ENCODE results near the gene RTN4R. TPM values are rescaled to one million over a fixed set of nuclear protein-coding genes. Genes with fewer than 3 reads are reported as not detected.

Gene RTN4R
- polyA plus RNA-seq, 1 of the 3 experiments (the other 2 are of a cell fraction): 0.23 TPM

DNA sequence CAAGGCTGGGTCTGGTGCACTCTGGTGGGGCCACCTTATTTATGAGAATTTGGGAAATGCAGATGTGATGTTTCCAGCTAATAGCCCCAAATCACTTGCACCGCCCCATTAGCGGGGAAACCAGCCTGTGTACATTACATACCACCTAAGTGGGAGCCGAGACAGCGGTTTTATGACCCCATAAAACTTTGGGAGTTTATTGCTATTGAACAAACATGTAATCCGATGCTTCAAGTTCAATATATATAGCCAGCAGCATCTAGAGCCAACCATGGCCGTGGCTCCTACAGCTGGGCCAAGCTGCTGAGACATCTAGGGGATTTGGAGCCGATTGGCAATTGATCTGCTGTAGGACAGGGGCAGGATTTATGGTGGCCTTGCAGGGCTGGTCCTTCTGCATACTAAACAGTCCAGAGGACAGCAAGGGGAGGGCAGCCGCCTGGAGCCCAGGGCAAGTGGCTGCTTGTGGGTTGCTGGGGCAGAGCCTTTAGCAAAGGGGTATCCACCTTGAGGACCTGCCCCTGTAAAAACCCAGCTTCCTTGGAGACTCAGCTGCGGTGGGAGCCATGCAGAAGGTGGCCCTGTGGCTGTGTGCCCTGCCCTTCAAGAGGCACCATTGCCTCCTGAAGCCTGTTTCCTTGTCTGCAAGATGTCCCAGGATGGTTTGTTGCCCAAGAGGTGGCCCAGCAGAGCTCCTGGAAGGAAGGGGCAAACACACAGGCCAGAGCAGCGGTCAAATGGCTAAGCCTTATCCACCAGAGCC lies 69.4 kb downstream of the RTN4R start:
- H3K9me3 ChIP-seq: no peaks in the 10 kb centered on the region

More for the DNA sequence above, 69.4 kb downstream of the RTN4R start:
- CTCF ChIA-PET: no interaction called here
- 32% methylated on average over 8 of the region's 10 CpGs for WGBS (ENCODE audit: low lambda C conversion rate)
- no peak for DNase-seq
- Histone ChIP-seq H3K4me1 (ENCODE audit: control insufficient read depth in 1 of 2, insufficient read depth in 2 of 2, low read depth in 1 of 2, low read length in 1 of 2) (peaks cover 0 to 9% of the 10 kb centered on the region in 2 experiments; a peak in 1 of 4 replicates), H3K36me3 (replicated peaks in 1 of 2; ENCODE audit: control insufficient read depth in 1 of 2, insufficient read depth in 2 of 2, low read length in 1 of 2) (no peaks in the 10 kb centered on the region), H3K27ac (ENCODE audit: low read depth in 2 of 2, low read length in 1 of 2) (no peak overlapping the region), H3K4me3 (ENCODE audit: low read depth in 2 of 2, low read length in 1 of 2) (no peak overlapping the region), H3K9me2 (no peaks in the 10 kb centered on the region), H3K9ac (no peak overlapping the region), H4K20me1 (ENCODE audit: insufficient read depth) (no peaks in the 10 kb centered on the region), H3K27me3 (ENCODE audit: insufficient read depth) (peaks cover 25% of the 10 kb centered on the region; the same call in 1 of the 2 replicates), H2AFZ (ENCODE audit: low read depth) (no peak overlapping the region), H3K79me2 (ENCODE audit: insufficient read depth) (no peaks in the 10 kb centered on the region), H3K4me2 (no peak overlapping the region), H3F3A (replicated peaks; ENCODE audit: insufficient read depth) (no peaks in the 10 kb centered on the region)
- POLR2A ChIA-PET: no interaction called here
- TF ChIP-seq SIN3A (IDR thresholded peaks at IDR 0.05; ENCODE audit: borderline replicate concordance, low read depth, low read length): no peak
- TF ChIP-seq REST (IDR thresholded peaks at IDR 0.05; ENCODE audit: low read depth, low read length): no peak
- no peak for TF ChIP-seq EP300 (IDR thresholded peaks at IDR 0.05; ENCODE audit: borderline replicate concordance in 1 of 2, low read depth in 1 of 2, low read length in 1 of 2)
- TF ChIP-seq MEF2A (IDR thresholded peaks at IDR 0.05; ENCODE audit: borderline replicate concordance, low read depth): no peak
- no peak for TF ChIP-seq EZH2phosphoT487 (IDR thresholded peaks at IDR 0.05; ENCODE audit: borderline replicate concordance, low read depth)
- no peak for TF ChIP-seq TAF1 (IDR thresholded peaks at IDR 0.05; ENCODE audit: borderline replicate concordance, low read depth, low read length)
- TF ChIP-seq PBX3 (IDR thresholded peaks at IDR 0.05): no peak
- no peak for TF ChIP-seq ELF1 (IDR thresholded peaks at IDR 0.05)
- TF ChIP-seq RFX5 (IDR thresholded peaks at IDR 0.05; ENCODE audit: low read length): no peak
- TF ChIP-seq TCF12 (IDR thresholded peaks at IDR 0.05): no peak
